RCC 7860 (cell line): Measurements from ENCODE around the gene ANXA9.

Experiments used
- DNase-seq: peaks from one replicate; pipeline ENCODE4 v3.0.0-alpha.2; 2015; ENCODE audit warnings: low spot score
- FAIRE-seq: peaks from 2 replicates; lab custom pipeline; 2012; peaks lifted over from hg19 to GRCh38; lab: Jason Lieb, UNC

Gene ANXA9

GRCh38 chr1:151043163-151043562 lies 61.1 kb downstream of the ANXA9 start:
- DNase-seq = no peak
- FAIRE-seq = no peak
